Psoas muscle (tissue), 8 donors: ENCODE measurements around the gene BTBD16. TPM values are rescaled to one million over a fixed set of nuclear protein-coding genes. Genes with fewer than 3 reads are reported as not detected.

Source experiments
- ATAC-seq, 4 donors: fragments of 200-7000 bp; cut with Tn5 transposase; one replicate each; pipeline ENCODE4 v1.9.1; 2020; ENCODE audit warnings: moderate library complexity in 3 of 4, mild to moderate bottlenecking in 2 of 4
- DNase-seq, 2 donors: peaks; one replicate each; pipeline ENCODE4 v3.0.0-alpha.2; 2020
- H3K27ac ChIP-seq: fragments of 200-600 bp; one replicate; pipeline ENCODE4 v1.8.0; 2022
- H3K27me3 ChIP-seq, 3 donors: fragments of 200-600 bp in 1 of 3; one replicate each; pipeline versions ENCODE4 v1.6.1 to v1.8.0; 2013 to 2022; ENCODE audit warnings: low read length in 2 of 3, mild to moderate bottlenecking in 2 of 3, moderate library complexity in 1 of 3; ENCODE audit not compliant: insufficient read depth in 3 of 3
- H3K36me3 ChIP-seq, 2 donors: fragments of 200-600 bp in 1 of 2; one replicate each; pipeline versions ENCODE4 v1.6.1 to v1.8.0; 2013 to 2022; ENCODE audit warnings: low read depth in 1 of 2, mild to moderate bottlenecking in 1 of 2, moderate library complexity in 1 of 2; ENCODE audit not compliant: insufficient read depth in 1 of 2
- H3K4me1 ChIP-seq: fragments of 200-600 bp; one replicate; pipeline ENCODE4 v1.8.0; 2022
- H3K4me3 ChIP-seq: fragments of 200-600 bp; one replicate; pipeline ENCODE4 v1.8.0; 2022; ENCODE audit warnings: mild to moderate bottlenecking
- H3K9me3 ChIP-seq: fragments of 200-600 bp; one replicate; pipeline ENCODE4 v1.8.0; 2022
- CTCF ChIP-seq: fragments of 200-600 bp; IDR thresholded peaks from one replicate; pipeline ENCODE4 v1.8.0; 2022; ENCODE audit warnings: antibody characterized with exemption
- WGBS, 3 donors: extraction: QIAGEN DNeasy Blood & Tissue Kit; methylation state at CpG; one replicate each; pipeline versions ENCODE4 v1.1.6 to v1.1.7; 2013; 5-methylcytosine and 5-hydroxymethylcytosine counted together
- intact Hi-C, 2 donors: fragments of 100-400 bp; cut with DNase I; formaldehyde crosslinking; loops; one replicate each; pipeline versions ENCODE4 v1.11.0 to v1.14.2; 2022
- polyA plus RNA-seq, 3 donors: library from polyadenylated mRNA; stranded (reverse); fragments of 200-250 nt; gene quantifications; one replicate each; pipeline ENCODE4 v1.2.3, GENCODE V29; 2013
- total RNA-seq, 4 donors: library from RNA; stranded (reverse); fragmentation: NEBNext Ultra II Directional in 2 of 4; extraction: Animal tissue kit (Norgen Biotek cat#: 25700) in 2 of 4; gene quantifications; one replicate each; pipeline versions ENCODE4 v1.2.1 to v1.2.4, GENCODE V29; 2021 to 2023
- donor health status: healthy with polysubstance abuse.
- donor health status: DM: no; HTN: no; CAD: no; lungs with moderate emphysema.
- donor health status: Bipolar disorder and iron deficiency.
- donor health status: healthy.
- donor health status: DM: yes; HTN: yes; CAD: no.
- donor health status: DM: no; HTN: no; CAD: no.
- donor health status: DM: no; HTN: no; CAD: no.
- donor health status: DM: yes; HTN: yes; CAD: no.

The BTBD16 gene
- total and polyA plus RNA-seq, 7 donors: 0.14 to 0.58 (median 0.32) TPM; not detected in 4

- intact Hi-C loops: no loop called here
- Histone ChIP-seq H3K4me1 (no peaks in the 10 kb centered on the region), H3K9me3 (no peaks in the 10 kb centered on the region), H3K27me3 (no peaks in the 10 kb centered on the region), H3K36me3 (no peaks in the 10 kb centered on the region), H3K27ac (no peak overlapping the region), H3K4me3 (no peak overlapping the region)
- WGBS, 3 donors: 67 to 78% (median 70%) methylated on average over 12 of the region's 12 CpGs
- no peak for TF ChIP-seq CTCF
- DNase-seq (no peak), ATAC-seq (no peak)
These were observed 79.8 kb downstream of the BTBD16 start for GRCh38 chr10:122350893-122351292.

GRCh38 chr10:122352817-122353525, 81.9 kb downstream of the BTBD16 start:
- no peaks in the 10 kb centered on the region for H3K36me3 ChIP-seq
- H3K9me3 ChIP-seq: no peaks in the 10 kb centered on the region
- H3K27me3 ChIP-seq: no peaks in the 10 kb centered on the region
- intact Hi-C loops: no loop called here
- DNase-seq (no peak), ATAC-seq (no peak)
- no peak overlapping the region for H3K4me3 ChIP-seq
- TF ChIP-seq CTCF: no peak
- H3K27ac ChIP-seq: no peak overlapping the region
- H3K4me1 ChIP-seq: no peaks in the 10 kb centered on the region
- 58 to 70% (median 69%) methylated on average over 8 of the region's 8 CpGs for WGBS, 3 donors

GRCh38 chr10:122354383-122354782, 83.3 kb downstream of the BTBD16 start:
- Histone ChIP-seq H3K4me1 (no peaks in the 10 kb centered on the region), H3K36me3 (no peaks in the 10 kb centered on the region), H3K27me3 (no peaks in the 10 kb centered on the region), H3K9me3 (no peaks in the 10 kb centered on the region), H3K4me3 (no peak overlapping the region), H3K27ac (no peak overlapping the region)
- ATAC-seq (no peak), DNase-seq (no peak)
- 79 to 96% (median 82%) methylated on average over 2 of the region's 2 CpGs for WGBS, 3 donors
- intact Hi-C loops: no loop called here
- TF ChIP-seq CTCF: no peak

- H3K4me3 ChIP-seq: no peak overlapping the region
- H3K9me3 ChIP-seq: no peaks in the 10 kb centered on the region
- intact Hi-C loops: no loop called here
- H3K36me3 ChIP-seq: no peaks in the 10 kb centered on the region
- DNase-seq (no peak), ATAC-seq (no peak)
- no peak overlapping the region for H3K27ac ChIP-seq
- no peaks in the 10 kb centered on the region for H3K4me1 ChIP-seq
- 93 to 99% (median 98%) methylated on average over 4 of the region's 4 CpGs for WGBS, 3 donors
- no peak for TF ChIP-seq CTCF
- H3K27me3 ChIP-seq: no peaks in the 10 kb centered on the region
These were observed 86.6 kb downstream of the BTBD16 start for GRCh38 chr10:122357685-122358084.

GRCh38 chr10:122359621-122360020, 88.5 kb downstream of the BTBD16 start:
- ATAC-seq: no peak
- no peak overlapping the region for H3K27ac ChIP-seq
- no peaks in the 10 kb centered on the region for H3K27me3 ChIP-seq
- intact Hi-C loops: loop anchor here in 1 of 2 donors (5.0 kb wide), 1 partner anchor 428 kb away; no protein-coding TSS in a partner anchor
- TF ChIP-seq CTCF: no peak
- no peak overlapping the region for H3K4me3 ChIP-seq
- H3K4me1 ChIP-seq: no peaks in the 10 kb centered on the region
- WGBS, 3 donors: 85 to 94% (median 88%) methylated on average over 2 of the region's 2 CpGs
- H3K36me3 ChIP-seq: no peaks in the 10 kb centered on the region
- DNase-seq: no peak
- H3K9me3 ChIP-seq: no peaks in the 10 kb centered on the region
